GM19043 (cell line): ENCODE measurements around the gene MBD6.
A peak's percentile ranks its signal among the peaks of the same experiment; 100 is the strongest.
"Not testable (repeated sequence)": the region's sequence is repeated elsewhere in the genome, so short reads cannot be mapped to it uniquely, and the experiment has no call there.

Source experiments
- ATAC-seq: cut with Tn5 transposase; IDR thresholded peaks from one replicate; pipeline ENCODE4 v1.9.1; 2021; ENCODE audit warnings: low read depth; ENCODE audit not compliant: unreplicated experiment

The MBD6 gene

DNA sequence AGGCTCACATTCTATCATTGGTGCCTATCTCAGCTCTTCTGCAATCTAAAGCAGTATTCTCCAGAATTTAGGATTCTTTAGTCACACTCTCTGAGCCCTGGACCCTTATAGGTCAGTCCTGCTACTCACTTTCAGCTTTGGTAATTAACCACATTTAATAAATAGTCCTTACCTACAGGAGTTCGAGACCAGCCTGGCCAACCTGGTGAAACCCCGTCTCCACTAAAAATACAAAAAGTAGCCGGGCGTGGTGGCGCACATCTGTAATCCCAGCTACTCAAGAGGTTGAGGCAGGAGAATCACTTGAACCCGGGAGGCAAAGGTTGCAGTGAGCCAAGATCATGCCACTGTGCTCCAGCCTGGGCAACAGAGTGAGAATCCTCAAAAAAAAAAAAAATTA, 8.9 kb upstream of the MBD6 start:
- not testable (repeated sequence) for ATAC-seq

DNA sequence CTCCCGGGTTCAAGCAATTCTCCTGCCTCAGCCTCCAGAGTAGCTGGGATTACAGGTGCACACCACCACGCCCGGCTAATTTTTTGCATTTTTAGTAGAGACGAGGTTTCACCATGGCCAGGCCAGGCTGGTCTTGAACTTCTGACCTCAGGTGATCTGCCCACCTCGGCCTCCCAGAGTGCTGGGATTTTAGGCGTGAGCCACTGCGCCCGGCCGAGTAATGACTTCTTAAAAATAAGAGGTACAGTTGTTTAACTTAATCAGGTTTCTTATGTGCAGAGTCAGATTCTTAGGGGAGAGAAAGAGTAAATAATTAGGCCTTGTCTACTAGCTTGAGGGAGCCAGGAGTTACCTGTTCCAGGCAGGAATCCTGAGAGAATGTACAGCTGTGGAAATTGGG, 8.4 kb upstream of the MBD6 start:
- ATAC-seq = not testable (repeated sequence)

DNA sequence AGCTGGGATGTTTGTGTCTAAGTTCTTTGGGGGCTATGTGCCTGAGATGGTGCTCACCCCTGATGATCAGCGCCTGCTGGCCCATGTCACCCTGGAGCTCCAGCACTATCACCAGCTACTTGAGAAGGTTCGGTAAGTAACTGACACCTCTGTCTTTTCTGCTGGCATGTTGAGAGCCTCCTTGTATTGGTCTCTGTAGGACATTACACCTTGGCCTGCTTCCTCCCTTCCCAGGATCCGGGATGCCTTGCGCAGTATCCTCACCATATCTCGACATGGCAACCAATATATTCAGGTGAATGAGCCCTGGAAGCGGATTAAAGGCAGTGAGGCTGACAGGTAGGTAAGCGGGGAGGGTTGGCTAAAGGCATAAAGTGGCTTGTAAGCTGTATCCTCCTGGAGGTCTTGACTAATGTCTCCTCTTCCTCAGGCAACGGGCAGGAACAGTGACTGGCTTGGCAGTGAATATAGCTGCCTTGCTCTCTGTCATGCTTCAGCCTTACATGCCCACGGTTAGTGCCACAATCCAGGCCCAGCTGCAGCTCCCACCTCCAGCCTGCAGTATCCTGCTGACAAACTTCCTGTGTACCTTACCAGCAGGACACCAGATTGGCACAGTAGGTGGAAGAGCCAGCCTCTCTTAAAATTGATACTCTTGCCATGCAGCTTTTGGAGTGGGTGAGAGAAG, 7.8 kb upstream of the MBD6 start:
- ATAC-seq = no peak

DNA sequence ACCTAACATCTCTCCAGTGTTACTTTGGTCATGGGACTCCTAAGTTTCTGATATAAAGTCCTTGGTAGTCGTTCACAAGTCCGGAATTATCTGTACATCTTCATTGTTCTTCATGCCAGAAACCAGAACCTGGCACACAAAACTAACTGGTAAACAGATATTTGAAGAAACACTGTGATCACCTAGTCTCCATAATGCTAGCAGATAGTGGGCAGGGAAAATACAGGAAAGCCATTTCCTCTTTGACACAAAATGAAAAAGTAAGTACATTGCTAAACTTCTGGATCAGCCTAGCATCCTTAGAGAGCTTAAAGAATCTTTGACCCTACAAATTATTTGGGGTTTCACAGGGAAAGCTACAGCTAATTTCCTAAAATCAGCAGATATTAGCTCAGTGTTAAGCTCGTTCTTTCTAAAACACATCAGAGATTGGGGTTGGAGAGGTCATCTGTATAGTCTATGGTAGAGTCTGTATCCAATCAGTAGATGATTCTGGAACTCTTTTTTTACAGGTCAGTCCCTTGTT, 7.2 kb upstream of the MBD6 start:
- no peak for ATAC-seq

GRCh38 chr12:57515934-57516541, 6.6 kb upstream of the MBD6 start:
- no peak for ATAC-seq

DNA sequence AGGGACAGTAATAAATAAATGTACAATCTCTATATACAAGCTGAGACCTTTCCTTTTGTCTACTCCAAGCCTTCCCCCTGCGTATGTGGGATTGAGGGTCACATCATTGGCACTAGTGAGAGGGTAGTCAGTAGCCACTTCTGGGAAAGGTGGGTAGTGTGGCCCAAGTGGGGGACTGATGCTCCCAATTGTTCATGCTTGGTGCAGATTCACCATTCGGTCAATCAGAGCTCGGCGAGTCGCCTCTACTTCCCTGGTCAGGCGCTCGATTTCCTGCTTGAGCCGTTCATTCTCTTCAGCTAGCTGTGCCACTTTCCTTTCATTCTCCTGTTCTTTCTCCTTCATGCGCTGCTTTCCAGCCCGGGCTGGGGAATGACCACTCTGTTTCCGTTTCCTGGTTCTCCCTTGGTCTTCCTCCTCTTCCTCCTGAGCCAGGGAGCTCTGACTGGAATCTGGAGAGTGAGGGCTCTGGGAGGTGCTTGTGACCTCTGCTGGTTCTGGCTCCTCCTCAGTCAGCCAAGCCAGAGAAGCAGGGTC, 5.9 kb upstream of the MBD6 start:
- no peak for ATAC-seq

DNA sequence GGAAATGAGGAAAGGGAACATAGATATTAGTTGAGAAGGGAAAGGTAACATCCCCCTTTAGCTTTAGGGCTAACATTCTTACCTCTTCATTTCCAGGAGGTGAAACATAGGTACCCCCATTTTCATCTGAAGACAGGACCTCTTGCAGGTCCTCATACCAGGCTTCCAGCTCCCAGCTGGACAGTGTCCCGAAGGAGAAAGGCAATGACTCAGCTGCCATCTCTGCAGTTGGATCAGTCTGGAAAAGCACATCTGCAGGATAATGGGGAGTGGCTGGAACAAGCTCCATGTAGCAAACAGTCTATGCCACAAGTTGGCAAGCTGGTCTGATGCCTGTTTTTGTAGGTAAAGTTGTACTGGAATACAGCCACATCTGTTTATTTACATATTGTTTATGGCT, 5.4 kb upstream of the MBD6 start:
- ATAC-seq = no peak

DNA sequence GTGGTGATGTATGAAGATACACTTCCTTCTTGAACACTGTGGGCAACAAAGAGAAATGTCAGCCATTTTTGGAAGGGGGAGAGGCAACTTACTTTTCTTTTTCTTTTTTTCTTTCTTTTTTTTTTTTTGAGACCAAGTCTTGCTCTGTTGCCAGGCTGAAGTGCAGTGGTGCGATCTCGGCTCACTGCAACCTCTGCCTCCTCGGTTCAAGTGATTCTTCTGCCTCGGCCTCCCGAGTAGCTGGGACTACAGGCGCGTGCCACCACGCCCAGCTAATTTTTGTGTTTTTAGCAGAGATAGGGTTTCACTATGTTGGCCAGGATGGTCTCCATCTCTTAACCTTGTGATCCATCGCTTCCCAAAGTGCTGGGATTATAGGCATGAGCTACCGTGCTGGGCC, 4.9 kb upstream of the MBD6 start:
- ATAC-seq = not testable (repeated sequence)

DNA sequence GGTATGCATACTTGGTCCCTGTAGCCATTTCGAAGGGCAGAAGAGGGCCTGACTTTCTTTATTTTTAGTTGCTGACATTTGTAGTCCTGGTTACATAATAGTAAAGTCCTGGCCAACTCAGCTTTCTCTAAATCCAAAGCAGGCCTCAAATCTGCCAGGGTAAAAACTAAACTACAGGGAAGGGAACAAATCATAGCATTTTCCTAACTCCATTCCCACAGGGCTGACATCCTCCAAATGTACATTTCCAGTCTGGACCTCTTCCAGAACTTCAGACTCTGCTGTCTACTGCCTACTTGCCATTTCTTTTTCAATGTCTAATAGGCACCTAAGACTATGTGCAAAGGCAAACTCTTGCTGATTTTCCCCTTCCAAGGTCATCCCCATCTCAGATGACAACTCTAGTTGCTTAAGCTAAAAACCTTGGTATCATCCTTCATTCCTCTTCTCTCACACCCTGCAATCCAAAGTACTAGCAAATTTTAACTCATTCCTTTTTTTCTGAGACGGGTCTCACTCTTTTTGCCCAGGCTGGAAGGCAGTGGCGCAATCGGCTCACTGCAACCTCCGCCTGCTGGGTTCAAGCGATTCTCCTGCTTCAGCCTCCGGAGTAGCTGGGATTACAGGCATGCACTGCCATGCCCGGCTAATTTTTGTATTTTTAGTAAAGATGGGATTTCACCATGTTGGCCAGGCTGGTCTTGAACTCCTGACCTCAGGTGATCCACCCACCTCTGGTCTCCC, 4.3 kb upstream of the MBD6 start:
- ATAC-seq = no peak

DNA sequence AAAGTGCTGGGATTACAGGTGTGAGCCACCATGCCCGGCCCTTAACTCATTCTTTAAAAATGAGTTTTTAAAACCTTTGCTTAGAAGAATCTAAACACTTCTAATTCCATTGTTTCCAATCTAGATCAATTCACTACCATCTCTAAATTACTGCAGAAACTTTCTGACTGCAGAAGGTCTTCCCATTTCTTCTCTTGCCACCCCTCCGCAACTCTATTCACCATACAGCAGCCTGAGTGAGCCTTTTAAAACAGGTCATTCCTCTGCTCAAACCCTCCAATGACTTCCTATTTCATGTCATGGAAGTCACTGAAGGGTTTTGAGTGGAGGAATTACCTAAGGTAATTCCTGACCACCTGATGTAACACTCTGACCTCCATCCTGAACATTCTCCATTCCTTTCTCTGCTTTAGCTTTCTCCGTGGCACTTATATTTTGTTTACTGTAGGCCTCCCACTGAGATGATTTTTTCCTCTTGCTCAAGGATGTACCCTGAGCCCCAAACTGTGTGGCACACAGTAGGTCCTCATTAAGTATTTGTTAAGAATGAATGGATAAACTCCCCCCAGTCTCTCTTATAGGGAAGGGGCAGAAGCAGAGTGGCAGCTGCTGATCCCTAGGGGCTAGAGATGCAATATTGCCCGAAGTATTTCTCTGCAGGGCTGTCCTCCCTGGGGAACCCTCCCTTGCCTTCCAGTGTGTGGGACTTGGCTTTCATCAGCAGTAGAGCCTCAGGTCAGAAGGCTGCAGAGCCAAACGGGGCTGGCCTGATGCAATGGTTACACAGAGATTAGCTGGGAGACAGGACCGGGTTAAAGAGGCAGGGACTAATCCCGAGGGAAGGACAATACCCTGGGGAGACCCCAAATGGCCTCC, 3.5 kb upstream of the MBD6 start:
- ATAC-seq = no peak

GRCh38 chr12:57519796-57520052, 2.9 kb upstream of the MBD6 start:
- ATAC-seq = peak; percentile 2

- ATAC-seq = peak; percentile 68
These were observed 2.4 kb upstream of the MBD6 start, which contains the start of gene DDIT3 for GRCh38 chr12:57520053-57520818. TSS of gene DDIT3 (minus strand) at chr12:57520514. CDS start at chr12:57517406, 3,108 bp downstream.

- ATAC-seq = no peak
These were observed 1.1 kb upstream of the MBD6 start for GRCh38 chr12:57521525-57522010.

DNA sequence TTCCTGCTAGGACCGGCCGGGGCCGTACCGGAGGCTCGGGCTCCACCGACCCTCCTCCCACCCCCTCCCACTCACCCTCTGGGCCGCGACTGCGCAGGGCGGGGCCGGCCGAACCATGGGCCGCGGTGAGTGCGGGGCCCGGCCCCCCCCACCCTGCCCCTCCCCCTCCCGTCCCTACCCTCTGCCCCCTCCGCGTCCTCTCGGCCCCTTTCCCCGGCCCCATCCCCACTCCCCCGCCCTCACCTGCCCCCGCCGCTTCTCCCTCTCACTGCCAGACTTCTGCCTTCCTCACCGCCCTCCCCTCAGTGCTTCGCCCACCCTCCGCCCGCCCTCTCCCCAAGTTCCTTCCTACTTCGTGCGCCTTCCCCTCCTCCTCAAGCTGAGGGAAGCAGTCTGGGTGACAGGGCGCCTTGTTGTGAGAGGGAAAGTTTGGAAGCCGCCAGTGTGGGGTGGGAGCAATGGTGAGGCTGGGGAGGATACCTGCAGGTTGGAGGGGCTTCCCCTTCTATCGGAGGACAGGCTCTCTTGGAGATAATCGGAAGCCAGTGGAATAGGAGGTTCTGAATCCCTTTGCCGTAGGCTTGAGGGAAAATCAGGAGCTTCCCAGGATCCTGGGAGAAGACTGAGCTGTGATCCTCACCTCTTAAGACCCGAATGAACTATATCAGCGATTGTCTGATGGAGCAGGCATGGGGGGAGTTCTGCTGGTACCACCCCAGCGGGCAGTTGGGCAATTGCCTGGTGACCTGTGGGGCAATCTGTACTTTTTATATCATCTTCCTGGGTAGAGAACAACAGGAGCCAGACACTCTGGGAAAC, 472 bp downstream of the MBD6 start:
- no peak for ATAC-seq

DNA sequence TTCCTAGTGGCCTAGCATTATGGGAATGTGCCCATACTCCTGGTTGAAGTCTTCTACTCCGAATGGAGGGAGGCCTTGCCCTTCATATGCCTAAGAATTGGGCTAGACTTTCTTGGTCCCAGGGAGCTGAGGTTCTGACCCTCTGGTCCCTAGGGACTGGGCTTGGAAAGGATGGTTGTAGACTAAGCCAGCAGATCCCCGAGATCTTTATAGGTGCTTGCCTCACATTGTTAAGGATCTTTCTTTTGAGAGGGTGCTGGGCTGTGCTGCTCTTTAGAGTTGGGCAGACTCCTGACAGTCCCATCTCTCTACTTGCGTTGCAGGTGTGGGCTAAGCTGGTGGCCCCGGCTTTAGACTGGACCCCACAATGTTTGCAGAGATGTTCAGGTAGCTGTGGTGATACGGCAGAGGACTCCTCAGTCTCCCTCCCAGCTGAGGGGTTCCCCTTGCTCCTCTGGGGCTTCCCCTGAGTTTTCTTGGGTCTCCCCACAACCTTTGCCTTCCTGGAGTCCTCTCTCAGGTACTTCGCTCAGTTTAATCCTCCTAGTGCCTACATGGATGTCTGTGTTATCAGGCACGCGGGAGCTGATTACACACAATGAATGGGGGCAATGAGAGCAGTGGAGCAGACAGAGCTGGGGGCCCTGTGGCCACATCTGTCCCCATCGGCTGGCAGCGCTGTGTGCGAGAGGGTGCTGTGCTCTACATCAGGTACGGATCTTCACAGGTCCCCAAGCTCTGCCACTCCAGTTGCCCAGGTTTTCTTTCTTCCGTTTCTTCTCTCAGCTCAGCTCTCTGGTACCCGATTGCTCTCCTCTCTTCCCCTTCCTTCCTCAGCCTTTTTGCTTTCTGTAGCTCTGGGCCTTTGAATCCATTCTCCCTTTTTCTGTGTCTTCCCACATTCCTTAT, 1.3 kb downstream of the MBD6 start:
- ATAC-seq = no peak

DNA sequence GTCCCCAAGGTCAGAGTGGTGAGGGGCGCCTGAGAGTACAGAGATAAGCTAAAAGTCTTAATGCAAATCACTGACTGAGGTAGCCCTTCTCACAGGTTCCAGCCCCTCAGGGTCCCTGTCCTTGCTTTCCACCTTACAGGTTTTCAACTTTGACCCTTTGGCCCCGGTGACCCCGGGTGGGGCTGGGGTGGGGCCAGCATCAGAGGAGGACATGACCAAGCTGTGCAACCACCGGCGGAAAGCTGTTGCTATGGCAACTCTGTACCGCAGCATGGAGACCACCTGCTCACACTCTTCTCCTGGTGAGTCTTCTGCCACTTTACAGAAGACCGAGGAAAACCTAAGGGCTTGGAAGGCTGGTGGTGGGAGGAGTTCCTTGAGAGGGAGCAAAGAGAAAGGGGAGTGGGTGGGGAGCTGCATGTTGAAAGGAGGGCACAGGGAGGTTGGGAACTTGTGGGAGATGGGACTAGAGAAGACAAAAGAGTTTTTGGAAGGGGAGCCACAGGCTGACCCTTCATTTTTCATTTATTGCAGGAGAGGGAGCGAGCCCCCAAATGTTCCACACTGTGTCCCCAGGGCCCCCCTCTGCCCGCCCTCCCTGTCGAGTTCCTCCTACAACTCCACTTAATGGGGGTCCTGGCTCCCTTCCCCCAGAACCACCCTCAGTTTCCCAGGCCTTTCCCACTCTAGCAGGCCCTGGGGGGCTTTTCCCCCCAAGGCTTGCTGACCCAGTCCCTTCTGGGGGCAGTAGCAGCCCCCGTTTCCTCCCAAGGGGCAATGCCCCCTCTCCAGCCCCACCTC, 2.4 kb downstream of the MBD6 start:
- ATAC-seq = no peak
